HepG2 (cell line): ENCODE measurements around the gene MARS1. TPM values are rescaled to one million over a fixed set of nuclear protein-coding genes. Genes with fewer than 3 reads are reported as not detected.

ENCODE experiments used
- GFI1 ChIP-seq: sonication (generic); formaldehyde crosslinking; IDR thresholded peaks from 2 replicates; pipeline ENCODE4 v1.5.0; 2020; ENCODE audit warnings: missing genetic modification reagents, mild to moderate bottlenecking, borderline replicate concordance
- GTF2F1 ChIP-seq: fragments of 150-350 bp; IDR thresholded peaks from 2 replicates; pipeline ENCODE4 v1.6.1; 2014; ENCODE audit warnings: low read length
- HDAC1 ChIP-seq: sonication (generic); formaldehyde crosslinking; IDR thresholded peaks from 2 replicates; pipeline ENCODE4 v1.5.1; 2020; ENCODE audit warnings: mild to moderate bottlenecking, missing genetic modification reagents
- HMGA1 ChIP-seq: sonication (generic); formaldehyde crosslinking; conservative IDR thresholded peaks from 2 replicates; pipeline ENCODE4 v1.4.0; 2020; ENCODE audit warnings: missing genetic modification reagents
- JUND ChIP-seq: sonication (generic); formaldehyde crosslinking; IDR thresholded peaks from 2 replicates; pipeline ENCODE4 v1.8.0; 2022; ENCODE audit warnings: mild to moderate bottlenecking, missing genetic modification reagents
- MAFG ChIP-seq: sonication (generic); formaldehyde crosslinking; IDR thresholded peaks from 2 replicates; pipeline ENCODE4 v1.5.1; 2020; ENCODE audit warnings: mild to moderate bottlenecking, missing genetic modification reagents
- MEIS1 ChIP-seq: sonication (generic); formaldehyde crosslinking; IDR thresholded peaks from 2 replicates; pipeline ENCODE4 v1.9.0; 2021; ENCODE audit warnings: mild to moderate bottlenecking, missing genetic modification reagents, moderate library complexity, borderline replicate concordance
- MTF1 ChIP-seq: sonication (generic); formaldehyde crosslinking; IDR thresholded peaks from 2 replicates; pipeline ENCODE4 v1.5.0; 2020; ENCODE audit warnings: missing genetic modification reagents
- POLR2AphosphoS2 ChIP-seq: IDR thresholded peaks from 2 replicates; pipeline ENCODE4 v1.6.1; 2011; ENCODE audit warnings: low read depth, low read length, improper control_type of control experiment
- POLR2AphosphoS5 ChIP-seq: IDR thresholded peaks from 2 replicates; pipeline ENCODE4 v1.6.1; 2012; ENCODE audit warnings: low read depth, low read length
- PPARG ChIP-seq: conservative IDR thresholded peaks from 2 replicates; pipeline ENCODE4 v1.6.1; 2016; ENCODE audit warnings: missing biosample characterization, missing genetic modification reagents
- PRMT3 ChIP-seq: sonication (generic); formaldehyde crosslinking; IDR thresholded peaks from 2 replicates; pipeline ENCODE4 v1.8.1; 2022; ENCODE audit warnings: low read depth, mild to moderate bottlenecking, moderate library complexity, missing genetic modification reagents, borderline replicate concordance
- REPIN1 ChIP-seq: sonication (generic); formaldehyde crosslinking; IDR thresholded peaks from 2 replicates; pipeline ENCODE4 v1.8.0; 2022; ENCODE audit warnings: missing genetic modification reagents, low read depth, mild to moderate bottlenecking, borderline replicate concordance
- REXO4 ChIP-seq: sonication (generic); formaldehyde crosslinking; IDR thresholded peaks from 2 replicates; pipeline ENCODE4 v1.8.0; 2022; ENCODE audit warnings: missing genetic modification reagents, mild to moderate bottlenecking, borderline replicate concordance
- SAP130 ChIP-seq: IDR thresholded peaks from 2 replicates; pipeline ENCODE4 v1.6.1; 2016; ENCODE audit warnings: low read depth
- SCMH1 ChIP-seq: sonication (generic); formaldehyde crosslinking; IDR thresholded peaks from 2 replicates; pipeline ENCODE4 v1.9.0; 2021; ENCODE audit warnings: missing genetic modification reagents, mild to moderate bottlenecking, borderline replicate concordance
- SP1 ChIP-seq, 2 experiments: fragments of 450-650 bp in 1 of 2; sonication (generic) in 1 of 2; formaldehyde crosslinking in 1 of 2; IDR thresholded peaks; 2 replicates each; pipeline versions ENCODE4 v1.4.0 to v1.6.1; 2016 to 2020; ENCODE audit warnings: missing genetic modification reagents in 1 of 2
- SRSF1 ChIP-seq: fragments of 200-400 bp; formaldehyde crosslinking; optimal IDR thresholded peaks from 2 replicates; pipeline ENCODE3; 2017; ENCODE audit warnings: mild to moderate bottlenecking, low read depth, low read length, moderate library complexity
- XRCC5 ChIP-seq: fragments of 200-400 bp; formaldehyde crosslinking; optimal IDR thresholded peaks from 2 replicates; pipeline ENCODE3; 2017; ENCODE audit warnings: mild to moderate bottlenecking, low read length
- ZBTB8A ChIP-seq: sonication (generic); formaldehyde crosslinking; IDR thresholded peaks from 2 replicates; pipeline ENCODE4 v1.4.0; 2020; ENCODE audit warnings: mild to moderate bottlenecking, low read depth, missing genetic modification reagents, borderline replicate concordance
- ZIK1 ChIP-seq: sonication (generic); formaldehyde crosslinking; IDR thresholded peaks from 2 replicates; pipeline ENCODE4 v1.5.0; 2020; ENCODE audit warnings: mild to moderate bottlenecking, low read depth, missing genetic modification reagents, borderline replicate concordance
- ZKSCAN1 ChIP-seq: fragments of 150-350 bp; IDR thresholded peaks from 2 replicates; pipeline ENCODE4 v1.6.1; 2014; ENCODE audit warnings: low read length
- ZNF430 ChIP-seq: sonication (generic); formaldehyde crosslinking; IDR thresholded peaks from 2 replicates; pipeline ENCODE4 v1.9.0; 2021; ENCODE audit warnings: mild to moderate bottlenecking, missing genetic modification reagents
- ZNF567 ChIP-seq: sonication (generic); formaldehyde crosslinking; IDR thresholded peaks from 2 replicates; pipeline ENCODE4 v1.8.1; 2023; ENCODE audit warnings: mild to moderate bottlenecking, missing genetic modification reagents, borderline replicate concordance
- ZNF768 ChIP-seq: sonication (generic); formaldehyde crosslinking; IDR thresholded peaks from 2 replicates; pipeline ENCODE4 v1.4.0; 2020; ENCODE audit warnings: missing genetic modification reagents
- ZNF780A ChIP-seq: sonication (generic); formaldehyde crosslinking; IDR thresholded peaks from 2 replicates; pipeline ENCODE4 v1.8.0; 2022; ENCODE audit warnings: mild to moderate bottlenecking, missing genetic modification reagents, moderate library complexity
- ZNF788 ChIP-seq: sonication (generic); formaldehyde crosslinking; IDR thresholded peaks from 2 replicates; pipeline ENCODE4 v1.5.0; 2020; ENCODE audit warnings: mild to moderate bottlenecking, missing genetic modification reagents, borderline replicate concordance
- ZNF790 ChIP-seq: sonication (generic); formaldehyde crosslinking; IDR thresholded peaks from 2 replicates; pipeline ENCODE4 v1.8.0; 2022; ENCODE audit warnings: missing genetic modification reagents, mild to moderate bottlenecking, borderline replicate concordance
- polyA plus RNA-seq, 8 experiments: library from polyadenylated mRNA; depleted of rRNA in 3 of 8; stranded (reverse) in 7 of 8; unstranded in 1 of 8; fragments of >200 nt; fragmentation: Illumina TruSeq in 4 of 8; extraction: Trizol in 4 of 8; gene quantifications; 2 replicates each; pipeline versions ENCODE4 v1.2.1 to v1.2.3, GENCODE V29; 2011 to 2016; ENCODE audit warnings: low read depth in 4 of 8, missing spikeins in 1 of 8, mixed read lengths in 1 of 8; ENCODE audit not compliant: insufficient read depth in 1 of 8
- total RNA-seq, 5 experiments: library from RNA; depleted of rRNA; stranded (reverse); fragments of >200 nt; fragmentation: Illumina TruSeq; extraction: Trizol; gene quantifications; 2 replicates each; pipeline ENCODE4 v1.2.3, GENCODE V29; 2016; ENCODE audit warnings: low read depth in 1 of 5
- TF ChIP-seq, protein P1 (sequence below): sonication (generic); formaldehyde crosslinking; conservative IDR thresholded peaks from 2 replicates; pipeline ENCODE4 v1.4.0; 2020; ENCODE audit warnings: missing genetic modification reagents
- TF ChIP-seq, protein P2 (sequence below): sonication (generic); formaldehyde crosslinking; IDR thresholded peaks from 2 replicates; pipeline ENCODE4 v1.5.0; 2020; ENCODE audit warnings: missing genetic modification reagents

Gene MARS1
- total and polyA plus RNA-seq, 2 of the 13 experiments (the other 11 are each of a cell fraction or from before 2014, with no cell fraction given), result 115 to 181 TPM

DNA sequence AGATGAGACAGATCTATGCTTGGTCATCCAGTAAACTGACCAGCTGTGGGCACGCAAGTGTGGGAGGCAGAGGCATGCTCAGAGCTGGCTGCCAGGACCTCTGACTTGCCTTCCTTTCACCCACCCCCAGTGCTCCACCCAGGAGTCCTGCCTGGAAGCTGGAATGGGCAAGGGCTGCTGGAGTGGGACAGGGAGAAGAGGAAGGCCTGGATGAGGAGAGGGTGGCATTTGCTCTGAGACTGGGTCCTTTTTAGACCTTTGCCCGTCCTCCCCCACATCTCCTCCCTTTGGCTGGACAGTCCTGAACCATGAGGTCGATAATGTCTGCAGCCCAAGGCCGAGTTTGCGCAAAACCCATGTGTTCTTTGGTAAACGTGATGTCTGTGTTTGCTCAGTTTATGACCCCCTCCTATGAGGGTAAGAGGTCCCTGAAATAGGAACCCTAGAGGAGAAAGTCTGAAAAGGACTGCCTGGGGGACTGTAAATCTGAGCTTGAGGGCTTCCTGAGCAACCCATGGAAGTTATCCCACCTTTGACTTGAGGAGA lies 36.6 kb upstream of the MARS1 start (continued):
- TF ChIP-seq PRMT3 (CRISPR knock-in tag), result no peak
- TF ChIP-seq ZNF768 (CRISPR knock-in tag), result no peak
- TF ChIP-seq, protein P1, sequence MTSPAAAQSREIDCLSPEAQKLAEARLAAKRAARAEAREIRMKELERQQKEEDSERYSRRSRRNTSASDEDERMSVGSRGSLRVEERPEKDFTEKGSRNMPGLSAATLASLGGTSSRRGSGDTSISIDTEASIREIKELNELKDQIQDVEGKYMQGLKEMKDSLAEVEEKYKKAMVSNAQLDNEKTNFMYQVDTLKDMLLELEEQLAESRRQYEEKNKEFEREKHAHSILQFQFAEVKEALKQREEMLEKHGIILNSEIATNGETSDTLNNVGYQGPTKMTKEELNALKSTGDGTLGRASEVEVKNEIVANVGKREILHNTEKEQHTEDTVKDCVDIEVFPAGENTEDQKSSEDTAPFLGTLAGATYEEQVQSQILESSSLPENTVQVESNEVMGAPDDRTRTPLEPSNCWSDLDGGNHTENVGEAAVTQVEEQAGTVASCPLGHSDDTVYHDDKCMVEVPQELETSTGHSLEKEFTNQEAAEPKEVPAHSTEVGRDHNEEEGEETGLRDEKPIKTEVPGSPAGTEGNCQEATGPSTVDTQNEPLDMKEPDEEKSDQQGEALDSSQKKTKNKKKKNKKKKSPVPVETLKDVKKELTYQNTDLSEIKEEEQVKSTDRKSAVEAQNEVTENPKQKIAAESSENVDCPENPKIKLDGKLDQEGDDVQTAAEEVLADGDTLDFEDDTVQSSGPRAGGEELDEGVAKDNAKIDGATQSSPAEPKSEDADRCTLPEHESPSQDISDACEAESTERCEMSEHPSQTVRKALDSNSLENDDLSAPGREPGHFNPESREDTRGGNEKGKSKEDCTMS (CRISPR knock-in tag), result no peak
- TF ChIP-seq PPARG, result peak; percentile 95
- TF ChIP-seq MTF1 (CRISPR knock-in tag), result no peak
- TF ChIP-seq ZNF430 (CRISPR knock-in tag), result peak; percentile 85; the same call in 1 of the 2 replicates
- TF ChIP-seq SCMH1 (CRISPR knock-in tag), result no peak
- no peak for TF ChIP-seq ZNF780A (CRISPR knock-in tag)
- TF ChIP-seq MEIS1 (CRISPR knock-in tag), result peak; percentile 94
- peak; percentile 97 for TF ChIP-seq HDAC1 (CRISPR knock-in tag)
- no peak for TF ChIP-seq POLR2AphosphoS2
- TF ChIP-seq REPIN1 (CRISPR knock-in tag), result peak; percentile 97; the same call in 1 of the 2 replicates
- TF ChIP-seq ZNF790, result no peak
- peak; percentile 33; the same call in 1 of the 2 replicates for TF ChIP-seq POLR2AphosphoS5
- TF ChIP-seq SAP130 (CRISPR knock-in tag), result peak; percentile 96
- no peak for TF ChIP-seq MAFG (CRISPR knock-in tag)
- TF ChIP-seq ZNF567, result 0 out of 2 replicates have a peak, but pooled peaks have one; percentile 52
- TF ChIP-seq ZKSCAN1, result no peak
- peak; percentile 83 for TF ChIP-seq JUND (CRISPR knock-in tag)
- no peak for TF ChIP-seq SRSF1
- peak; percentile 89; the same call in 1 of the 2 replicates for TF ChIP-seq ZBTB8A (CRISPR knock-in tag)
- TF ChIP-seq ZIK1 (CRISPR knock-in tag), result no peak
- TF ChIP-seq XRCC5, result peak; percentile 36
- TF ChIP-seq GTF2F1, result no peak
- TF ChIP-seq, protein P2, sequence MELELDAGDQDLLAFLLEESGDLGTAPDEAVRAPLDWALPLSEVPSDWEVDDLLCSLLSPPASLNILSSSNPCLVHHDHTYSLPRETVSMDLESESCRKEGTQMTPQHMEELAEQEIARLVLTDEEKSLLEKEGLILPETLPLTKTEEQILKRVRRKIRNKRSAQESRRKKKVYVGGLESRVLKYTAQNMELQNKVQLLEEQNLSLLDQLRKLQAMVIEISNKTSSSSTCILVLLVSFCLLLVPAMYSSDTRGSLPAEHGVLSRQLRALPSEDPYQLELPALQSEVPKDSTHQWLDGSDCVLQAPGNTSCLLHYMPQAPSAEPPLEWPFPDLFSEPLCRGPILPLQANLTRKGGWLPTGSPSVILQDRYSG (CRISPR knock-in tag), result no peak
- TF ChIP-seq REXO4 (CRISPR knock-in tag), result no peak
- TF ChIP-seq HMGA1 (CRISPR knock-in tag), result no peak
- TF ChIP-seq ZNF788 (CRISPR knock-in tag), result peak; percentile 97; the same call in 1 of the 2 replicates
- peak; percentile 91 for TF ChIP-seq GFI1 (CRISPR knock-in tag)
- TF ChIP-seq SP1 (IDR thresholded peaks at IDR 0.05), result no peak
- peak; percentile 31; the same call in 1 of the 2 replicates for TF ChIP-seq SP1 (CRISPR knock-in tag; IDR thresholded peaks at IDR 0.05)
